AG09319 (cell line): ENCODE results near the gene PKN3.

Source experiments
- DNase-seq: peaks from one replicate; pipeline ENCODE4 v3.0.0-alpha.2; 2010; ENCODE audit warnings: low read depth; ENCODE audit errors: extremely low read depth
- TF ChIP-seq, protein P1 (sequence below): IDR thresholded peaks from 2 replicates; pipeline ENCODE4 v1.5.1; 2011; ENCODE audit warnings: low read depth, mild to moderate bottlenecking, inconsistent platforms, low read length, moderate library complexity

Gene PKN3

DNA sequence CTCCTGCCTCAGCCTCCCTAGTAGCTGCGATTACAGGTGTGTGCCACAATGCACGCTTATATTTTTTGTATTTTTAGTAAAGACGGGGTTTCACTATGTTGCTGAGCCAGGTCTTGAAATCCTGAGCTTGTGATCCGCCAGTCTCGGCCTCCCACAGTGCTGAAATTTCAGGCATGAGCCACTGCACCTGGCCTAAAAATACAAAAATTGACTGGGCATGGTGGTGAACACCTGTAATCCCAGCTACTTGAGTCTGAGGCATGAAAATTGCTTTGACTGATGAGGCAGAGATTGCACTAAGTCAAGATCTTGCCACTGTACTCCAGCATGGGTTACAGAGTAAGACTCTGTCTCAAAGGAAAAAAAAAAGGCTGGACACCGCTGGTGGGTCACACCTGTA lies 32.5 kb upstream of the PKN3 start:
- DNase-seq: no peak
- TF ChIP-seq, protein P1, sequence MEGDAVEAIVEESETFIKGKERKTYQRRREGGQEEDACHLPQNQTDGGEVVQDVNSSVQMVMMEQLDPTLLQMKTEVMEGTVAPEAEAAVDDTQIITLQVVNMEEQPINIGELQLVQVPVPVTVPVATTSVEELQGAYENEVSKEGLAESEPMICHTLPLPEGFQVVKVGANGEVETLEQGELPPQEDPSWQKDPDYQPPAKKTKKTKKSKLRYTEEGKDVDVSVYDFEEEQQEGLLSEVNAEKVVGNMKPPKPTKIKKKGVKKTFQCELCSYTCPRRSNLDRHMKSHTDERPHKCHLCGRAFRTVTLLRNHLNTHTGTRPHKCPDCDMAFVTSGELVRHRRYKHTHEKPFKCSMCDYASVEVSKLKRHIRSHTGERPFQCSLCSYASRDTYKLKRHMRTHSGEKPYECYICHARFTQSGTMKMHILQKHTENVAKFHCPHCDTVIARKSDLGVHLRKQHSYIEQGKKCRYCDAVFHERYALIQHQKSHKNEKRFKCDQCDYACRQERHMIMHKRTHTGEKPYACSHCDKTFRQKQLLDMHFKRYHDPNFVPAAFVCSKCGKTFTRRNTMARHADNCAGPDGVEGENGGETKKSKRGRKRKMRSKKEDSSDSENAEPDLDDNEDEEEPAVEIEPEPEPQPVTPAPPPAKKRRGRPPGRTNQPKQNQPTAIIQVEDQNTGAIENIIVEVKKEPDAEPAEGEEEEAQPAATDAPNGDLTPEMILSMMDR: no peak

GRCh38 chr9:128675382-128675781 lies 26.9 kb upstream of the PKN3 start:
- TF ChIP-seq, protein P1: no peak
- no peak for DNase-seq

- DNase-seq: no peak
- TF ChIP-seq, protein P1: no peak
Measured at GRCh38 chr9:128677794-128678193, 24.5 kb upstream of the PKN3 start.

- TF ChIP-seq, protein P1: no peak
- no peak for DNase-seq
Measured at GRCh38 chr9:128683340-128684064, 18.8 kb upstream of the PKN3 start.

DNA sequence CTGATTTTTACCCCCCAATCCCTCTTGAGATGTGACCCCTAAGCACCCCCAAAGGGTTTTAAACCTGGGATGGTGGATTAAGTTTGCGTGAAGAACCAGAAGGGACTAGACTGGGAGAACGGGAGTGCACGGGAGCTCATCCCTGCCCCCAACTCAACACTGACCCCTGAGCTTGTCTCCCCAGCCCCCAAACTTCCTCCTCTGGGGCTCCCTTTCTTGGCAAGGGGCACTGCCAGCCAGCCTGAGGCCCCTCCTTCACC lies 18.3 kb upstream of the PKN3 start:
- TF ChIP-seq, protein P1: no peak
- DNase-seq: no peak

GRCh38 chr9:128684325-128685199 lies 17.7 kb upstream of the PKN3 start:
- TF ChIP-seq, protein P1: no peak

DNA sequence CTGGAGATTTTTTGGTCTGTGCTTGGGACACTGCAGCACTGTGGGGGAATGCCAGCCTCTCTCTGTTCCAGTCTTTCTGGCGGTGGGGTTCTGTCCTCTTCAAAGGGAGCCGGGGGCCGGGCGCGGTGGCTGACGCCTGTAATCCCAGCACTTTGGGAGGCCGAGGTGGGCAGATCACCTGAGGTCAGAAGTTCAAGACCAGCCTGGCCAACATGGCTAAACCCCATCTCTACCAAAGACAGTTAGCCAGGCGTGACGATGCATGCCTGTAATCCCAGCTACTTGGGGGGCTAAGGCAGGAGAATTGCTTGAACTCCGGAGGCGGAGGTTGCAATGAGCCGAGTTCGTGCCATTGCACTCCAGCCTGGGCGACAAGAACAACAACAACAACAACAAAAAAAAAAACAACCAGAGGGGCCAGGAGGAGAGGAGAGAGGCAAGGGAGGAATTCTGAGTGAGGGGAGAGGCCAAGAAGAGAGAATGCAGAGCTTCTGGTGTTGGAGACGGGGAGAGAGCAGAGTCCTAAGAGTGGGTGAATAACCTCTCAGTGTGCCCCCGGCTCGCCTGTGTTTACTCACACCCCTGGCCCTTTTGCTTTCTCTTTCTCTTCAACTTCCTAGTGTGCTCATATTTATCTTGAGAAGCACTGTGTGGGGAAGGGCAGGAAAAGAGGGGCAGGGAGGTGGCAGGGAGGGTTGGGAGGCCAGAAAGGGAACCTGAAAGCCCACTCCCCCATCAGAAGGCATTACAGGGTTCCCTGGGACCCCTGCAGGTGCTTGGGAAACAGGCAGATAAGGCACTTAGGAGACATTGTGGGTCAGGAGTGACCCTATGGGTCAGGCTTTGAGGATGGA lies 16.4 kb upstream of the PKN3 start:
- DNase-seq: no peak
- TF ChIP-seq, protein P1: no peak

More at GRCh38 chr9:128684325-128685199, 17.7 kb upstream of the PKN3 start:
- no peak for DNase-seq
